ENCODE results near the gene MPO.

Gene MPO, protein sequence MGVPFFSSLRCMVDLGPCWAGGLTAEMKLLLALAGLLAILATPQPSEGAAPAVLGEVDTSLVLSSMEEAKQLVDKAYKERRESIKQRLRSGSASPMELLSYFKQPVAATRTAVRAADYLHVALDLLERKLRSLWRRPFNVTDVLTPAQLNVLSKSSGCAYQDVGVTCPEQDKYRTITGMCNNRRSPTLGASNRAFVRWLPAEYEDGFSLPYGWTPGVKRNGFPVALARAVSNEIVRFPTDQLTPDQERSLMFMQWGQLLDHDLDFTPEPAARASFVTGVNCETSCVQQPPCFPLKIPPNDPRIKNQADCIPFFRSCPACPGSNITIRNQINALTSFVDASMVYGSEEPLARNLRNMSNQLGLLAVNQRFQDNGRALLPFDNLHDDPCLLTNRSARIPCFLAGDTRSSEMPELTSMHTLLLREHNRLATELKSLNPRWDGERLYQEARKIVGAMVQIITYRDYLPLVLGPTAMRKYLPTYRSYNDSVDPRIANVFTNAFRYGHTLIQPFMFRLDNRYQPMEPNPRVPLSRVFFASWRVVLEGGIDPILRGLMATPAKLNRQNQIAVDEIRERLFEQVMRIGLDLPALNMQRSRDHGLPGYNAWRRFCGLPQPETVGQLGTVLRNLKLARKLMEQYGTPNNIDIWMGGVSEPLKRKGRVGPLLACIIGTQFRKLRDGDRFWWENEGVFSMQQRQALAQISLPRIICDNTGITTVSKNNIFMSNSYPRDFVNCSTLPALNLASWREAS

GRCh38 chr17:58280480-58281217 is at the start of gene MPO:
Gene MPO (minus strand): TSS chr17:58280935. CDS start chr17:58280758, 177 bp downstream.
- DNase-seq = no peak

- DNase-seq = peak; percentile 73 to 74
These were observed 49.2 kb upstream of the MPO start for GRCh38 chr17:58329810-58330537.

GRCh38 chr17:58329035-58329809 is 48.5 kb upstream of the MPO start:
- DNase-seq = peak; percentile 94

GRCh38 chr17:58328195-58329034 is 47.7 kb upstream of the MPO start, which contains the start of gene TSPOAP1:
Gene TSPOAP1 (minus strand): TSS chr17:58328795. CDS start chr17:58327920, 875 bp downstream.
- peak; percentile 92 for DNase-seq

DNA sequence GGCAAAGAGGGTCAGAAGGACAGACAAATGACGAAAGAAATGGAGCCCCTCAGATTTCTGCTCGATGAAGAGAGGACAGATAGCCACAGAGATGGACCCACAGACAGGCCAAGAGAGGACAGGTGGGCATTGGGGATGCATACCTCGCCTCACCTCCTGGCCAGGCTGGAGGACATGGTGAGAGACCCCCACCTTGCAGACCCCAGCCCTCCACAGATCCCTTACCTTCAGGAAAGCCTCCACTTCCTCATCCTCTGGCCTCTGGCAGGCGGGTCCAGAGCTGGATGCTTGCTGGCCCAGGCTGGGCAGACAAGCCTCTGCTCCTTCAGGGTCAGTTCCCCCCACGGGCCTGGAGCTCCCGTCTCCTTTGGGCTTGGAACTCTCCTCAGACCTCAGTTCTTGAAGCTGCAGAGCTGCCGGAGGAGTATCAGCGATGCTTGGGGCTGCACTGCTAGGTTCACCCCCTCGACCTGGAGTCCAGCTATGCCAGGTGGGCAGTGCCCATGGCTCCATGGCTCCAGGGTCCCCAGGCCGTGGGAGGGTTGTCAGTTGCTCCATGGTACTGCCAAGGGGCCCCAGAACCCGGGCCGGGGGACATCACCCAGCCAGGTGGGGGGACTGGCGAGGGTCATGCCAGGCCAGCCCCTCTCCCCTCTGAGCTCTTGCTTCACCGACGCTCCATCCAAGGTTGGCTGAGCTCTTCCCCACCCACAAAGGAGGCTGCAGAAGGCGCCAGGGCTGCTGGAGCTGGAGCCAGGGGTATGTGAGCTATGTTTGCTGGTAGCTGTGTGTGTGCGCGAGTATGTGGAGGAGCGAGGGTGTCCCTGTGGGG is 46.8 kb upstream of the MPO start:
- no peak for DNase-seq

GRCh38 chr17:58326609-58327362 is 46.1 kb upstream of the MPO start:
- DNase-seq = peak in 1 of 2 experiments; percentile 42

DNA sequence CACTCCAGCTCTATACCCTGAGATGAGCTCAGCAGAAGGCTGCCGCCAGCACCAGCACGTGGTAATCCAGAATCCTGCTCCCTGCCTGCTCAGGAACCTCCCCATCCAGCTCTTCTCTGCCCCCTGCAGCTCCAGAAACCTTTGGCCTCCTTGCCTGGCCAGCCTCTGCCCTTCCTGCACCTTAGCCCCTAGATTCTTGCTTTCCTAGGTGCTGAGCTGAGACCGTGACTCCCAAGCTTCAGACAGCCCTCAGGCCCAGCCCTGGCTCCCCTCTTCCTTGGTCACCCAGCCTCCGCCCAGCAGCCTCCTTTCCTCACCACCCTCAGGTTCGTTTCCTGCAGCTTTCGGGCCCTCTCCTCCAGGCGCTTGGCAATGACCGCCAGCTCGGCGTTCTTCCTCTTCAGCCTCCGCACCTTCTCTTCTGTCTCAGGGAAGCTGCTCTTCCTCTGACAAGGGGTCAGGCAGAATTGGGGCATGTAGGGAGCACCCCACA is 45.3 kb upstream of the MPO start:
- DNase-seq = no peak

- DNase-seq = no peak
These were observed 44.6 kb upstream of the MPO start for GRCh38 chr17:58325289-58325726.

DNA sequence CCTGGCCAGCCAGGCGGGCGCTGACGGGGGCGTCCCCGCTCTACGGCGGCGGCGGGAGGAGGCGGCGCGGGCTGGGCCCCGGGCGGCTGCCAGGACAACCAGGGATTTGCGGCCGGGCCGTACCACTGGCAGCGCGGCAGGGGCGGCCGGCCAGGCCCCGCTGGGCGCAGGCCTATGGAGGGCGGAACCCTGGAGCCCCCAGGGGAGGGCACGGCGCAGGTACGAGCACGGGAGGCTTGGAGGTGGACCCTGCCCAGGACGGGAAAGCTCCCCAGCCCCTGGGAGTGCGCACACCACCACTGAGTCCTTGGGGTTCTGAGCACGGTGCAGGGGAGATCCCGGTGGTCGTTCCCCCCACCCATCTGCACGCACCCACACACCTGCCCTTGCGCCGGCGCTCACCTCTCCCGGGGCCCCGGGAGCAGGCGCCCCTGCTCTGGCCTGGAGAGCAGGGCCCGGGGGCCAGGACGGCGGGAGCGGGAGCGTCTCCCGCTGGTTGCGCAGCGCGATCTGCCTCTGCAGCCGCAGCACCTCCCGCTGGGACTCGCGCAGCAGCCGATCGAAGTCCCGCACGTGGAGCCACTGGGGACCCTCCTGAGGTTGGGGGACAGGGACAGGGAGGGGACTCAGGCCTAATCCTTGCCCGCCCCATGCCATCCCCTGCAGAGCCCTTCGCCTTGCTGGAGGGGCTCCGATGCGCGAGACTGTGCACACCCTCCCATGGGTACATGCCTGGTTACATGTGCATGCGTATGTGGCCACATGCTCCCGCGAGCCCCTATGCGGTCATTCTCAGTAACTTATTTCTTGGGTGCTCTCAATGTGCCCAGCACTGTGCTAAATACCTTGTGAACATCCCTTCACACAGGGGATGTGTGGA is 43.9 kb upstream of the MPO start:
- no peak for DNase-seq

DNA sequence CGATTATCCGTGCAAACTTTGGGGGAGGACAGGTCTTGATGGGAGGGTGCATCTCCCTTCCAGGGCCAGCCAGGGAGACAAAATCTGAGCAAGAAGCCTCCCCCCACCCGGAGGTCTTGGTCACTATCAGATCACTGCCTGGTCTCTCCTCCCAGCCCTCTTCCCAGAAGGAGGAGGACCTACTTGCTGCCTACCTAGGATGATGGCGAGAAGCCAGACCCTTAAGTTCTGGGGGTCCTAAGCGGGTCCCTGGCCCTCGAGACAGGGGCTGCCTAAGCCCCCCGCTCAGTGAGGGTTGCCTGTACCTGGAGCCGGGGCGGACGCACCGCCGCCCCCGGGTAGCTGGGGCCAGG is 43.3 kb upstream of the MPO start:
- no peak for DNase-seq

- no peak for DNase-seq
These were observed 42.8 kb upstream of the MPO start for GRCh38 chr17:58323366-58324055.

DNA sequence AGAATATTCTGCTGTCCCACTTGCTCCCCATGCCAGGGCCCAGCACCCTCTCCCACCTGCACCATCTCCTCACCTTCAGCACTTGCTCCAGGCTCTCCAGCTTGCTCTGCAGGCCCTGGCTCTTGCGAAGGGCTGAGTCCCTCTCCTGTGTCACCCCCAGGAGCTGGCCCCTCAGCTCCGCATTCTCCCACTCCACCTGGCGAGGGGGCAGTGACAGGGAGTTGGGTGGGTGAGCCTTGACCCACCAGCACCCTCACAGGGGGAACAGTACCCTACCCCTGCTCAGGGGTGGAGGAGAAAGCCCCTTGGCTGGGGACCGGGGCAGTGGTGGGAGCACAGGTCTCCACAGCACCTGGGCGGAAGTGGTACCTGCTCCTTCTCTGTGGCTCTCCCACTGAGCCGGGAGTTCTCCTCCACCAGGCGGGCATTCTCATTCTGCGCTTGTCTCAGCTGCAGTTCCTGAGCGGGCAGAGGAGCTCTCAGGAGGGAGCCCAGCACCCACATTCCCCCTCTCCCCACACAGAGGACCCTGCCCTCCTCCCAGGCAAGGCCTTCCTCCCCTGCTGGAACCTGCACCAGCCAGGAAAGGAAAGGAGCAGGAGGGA is 41.9 kb upstream of the MPO start:
- DNase-seq = no peak

DNA sequence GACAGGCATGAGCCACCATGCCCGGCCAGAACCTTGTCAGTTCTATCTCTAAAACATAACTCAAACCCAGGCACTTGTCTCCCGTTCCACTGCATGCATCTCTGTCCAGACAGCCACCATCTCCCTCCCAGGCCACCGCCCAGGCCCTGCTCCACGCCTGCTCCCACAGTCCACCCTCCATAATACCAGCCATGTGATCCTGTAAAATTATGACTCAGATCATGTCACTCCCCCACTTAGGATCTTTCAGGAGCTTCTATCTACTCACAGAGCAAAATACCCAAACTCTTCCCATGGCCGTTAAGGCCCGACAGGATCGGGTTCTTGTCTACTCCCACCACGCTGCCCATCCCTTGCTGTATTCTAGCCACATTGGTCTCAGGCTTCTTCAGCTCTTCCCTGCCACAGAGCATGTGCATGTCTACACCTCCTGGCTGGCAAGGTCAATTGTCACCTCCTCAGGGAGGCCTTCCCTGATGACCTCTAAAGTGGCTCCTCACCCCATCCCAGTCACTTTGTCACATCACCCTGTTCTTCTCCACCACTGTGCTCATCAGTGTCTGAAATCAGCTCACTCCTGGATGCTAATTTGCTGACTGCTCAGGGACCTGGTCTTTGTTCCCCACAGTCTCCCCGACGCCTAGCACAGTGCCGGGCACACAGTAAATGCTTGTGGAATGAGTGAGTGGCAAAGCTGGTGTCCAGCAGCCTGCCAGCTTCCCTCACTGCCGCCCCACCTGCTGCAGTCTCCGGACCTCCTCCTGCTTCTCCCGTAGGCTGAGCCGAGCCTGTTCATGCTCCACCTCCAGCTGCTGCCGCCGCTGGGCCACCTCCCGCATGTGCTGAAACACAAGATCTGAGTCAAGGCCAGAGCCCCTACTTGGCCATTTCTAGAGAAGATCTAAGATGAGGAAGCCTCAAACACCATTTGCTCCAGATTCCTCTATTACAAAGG is 41.1 kb upstream of the MPO start:
- DNase-seq = no peak

GRCh38 chr17:58320570-58321323 is 40.0 kb upstream of the MPO start:
- no peak for DNase-seq

DNA sequence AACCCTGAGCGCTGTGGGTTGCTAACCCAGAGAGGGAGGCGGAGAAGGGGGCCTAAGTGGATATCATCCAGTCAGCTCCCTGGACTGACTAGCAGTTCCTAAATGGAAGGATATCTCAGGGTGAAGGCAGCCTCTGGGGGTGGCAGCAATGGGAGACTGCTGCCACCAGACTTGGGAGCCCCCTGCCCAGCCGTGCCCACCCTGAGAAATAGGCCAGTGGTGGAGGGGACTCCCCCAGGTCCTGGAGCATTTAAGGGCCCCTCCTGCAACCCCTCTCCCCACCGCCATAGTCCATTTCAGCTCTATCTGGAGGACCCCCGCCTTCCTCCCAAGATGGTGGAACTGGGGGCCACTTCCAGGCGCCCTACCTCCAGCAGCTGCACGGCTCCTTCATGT is 39.4 kb upstream of the MPO start:
- no peak for DNase-seq
